Measurements from ENCODE around the gene KCTD1. TPM values are rescaled to one million over a fixed set of nuclear protein-coding genes. Genes with fewer than 3 reads are reported as not detected.

KCTD1 gene
- polyA plus RNA-seq, 3 donors, result 0.40 TPM; not detected in 2

DNA sequence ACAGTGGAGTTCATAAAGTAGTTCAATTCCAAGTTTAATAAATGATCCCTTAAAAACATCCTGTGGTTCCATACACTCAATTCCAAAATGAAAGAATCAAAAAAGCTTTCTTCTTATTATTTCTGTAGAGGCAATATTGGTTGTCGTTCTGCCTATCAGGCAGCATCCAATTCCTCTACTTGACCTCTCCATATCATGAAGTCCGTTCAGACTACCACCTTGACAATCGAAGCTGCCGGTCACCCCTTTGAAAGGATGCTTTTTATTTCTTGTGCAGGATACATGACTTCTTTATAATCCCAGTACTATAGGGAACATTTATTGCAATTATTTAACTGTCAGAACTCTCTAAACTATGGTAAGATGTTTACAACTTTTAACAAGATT, 3.3 kb upstream of the KCTD1 start:
- peaks cover 2 to 22% (median 9%) of the 10 kb centered on the region in 7 donors for H3K9me3 Mint-ChIP-seq
- Histone ChIP-seq H3K9ac (ENCODE audit: insufficient read depth, low read length, poor library complexity, severe bottlenecking) (no peak overlapping the region), H3K4me2 (replicated peaks; ENCODE audit: extremely low read depth, low read length, poor library complexity, severe bottlenecking) (no peak overlapping the region), H3K4me3 (replicated peaks in 1 of 3; ENCODE audit: low read depth in 2 of 3, low read length in 3 of 3) (no peak overlapping the region), H4K20me1 (ENCODE audit: insufficient read depth, low read length) (no peaks in the 10 kb centered on the region), H3K9me3 (replicated peaks in 1 of 2; ENCODE audit: control insufficient read depth in 1 of 2, insufficient read depth in 1 of 2, low read length in 2 of 2) (peaks cover 5 to 25% of the 10 kb centered on the region in 2 donors), H3K4me1 (ENCODE audit: control insufficient read depth in 1 of 2, insufficient read depth in 2 of 2, low read length in 2 of 2) (peaks cover 22 to 43% of the 10 kb centered on the region in 2 donors), H3K27ac (ENCODE audit: low read depth in 1 of 2, low read length in 2 of 2) (no peak overlapping the region), H3K36me3 (replicated peaks in 1 of 2; ENCODE audit: control insufficient read depth in 1 of 2, insufficient read depth in 2 of 2, low read length in 2 of 2) (no peaks in the 10 kb centered on the region), H2AFZ (ENCODE audit: insufficient read depth, low read depth, low read length, poor library complexity, severe bottlenecking) (no peak overlapping the region), H3K27me3 (ENCODE audit: control insufficient read depth in 2 of 2, insufficient read depth in 2 of 2, low read length in 2 of 2) (peaks cover 52 to 86% of the 10 kb centered on the region in 2 donors), H3K79me2 (ENCODE audit: insufficient read depth, low read length) (no peaks in the 10 kb centered on the region)
- TF ChIP-seq, protein P1, sequence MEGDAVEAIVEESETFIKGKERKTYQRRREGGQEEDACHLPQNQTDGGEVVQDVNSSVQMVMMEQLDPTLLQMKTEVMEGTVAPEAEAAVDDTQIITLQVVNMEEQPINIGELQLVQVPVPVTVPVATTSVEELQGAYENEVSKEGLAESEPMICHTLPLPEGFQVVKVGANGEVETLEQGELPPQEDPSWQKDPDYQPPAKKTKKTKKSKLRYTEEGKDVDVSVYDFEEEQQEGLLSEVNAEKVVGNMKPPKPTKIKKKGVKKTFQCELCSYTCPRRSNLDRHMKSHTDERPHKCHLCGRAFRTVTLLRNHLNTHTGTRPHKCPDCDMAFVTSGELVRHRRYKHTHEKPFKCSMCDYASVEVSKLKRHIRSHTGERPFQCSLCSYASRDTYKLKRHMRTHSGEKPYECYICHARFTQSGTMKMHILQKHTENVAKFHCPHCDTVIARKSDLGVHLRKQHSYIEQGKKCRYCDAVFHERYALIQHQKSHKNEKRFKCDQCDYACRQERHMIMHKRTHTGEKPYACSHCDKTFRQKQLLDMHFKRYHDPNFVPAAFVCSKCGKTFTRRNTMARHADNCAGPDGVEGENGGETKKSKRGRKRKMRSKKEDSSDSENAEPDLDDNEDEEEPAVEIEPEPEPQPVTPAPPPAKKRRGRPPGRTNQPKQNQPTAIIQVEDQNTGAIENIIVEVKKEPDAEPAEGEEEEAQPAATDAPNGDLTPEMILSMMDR (IDR thresholded peaks at IDR 0.05), result no peak
- H3K4me1 Mint-ChIP-seq, result peaks cover 24% of the 10 kb centered on the region
- H3K36me3 Mint-ChIP-seq, result peaks cover 6 to 13% of the 10 kb centered on the region in 2 donors
- peaks cover 58 to 84% (median 69%) of the 10 kb centered on the region in 3 donors for H3K27me3 Mint-ChIP-seq (ENCODE audit: low read depth in 3 of 3)
- peak overlapping the region in 1 of 2 donors; percentile 67 for H3K4me3 Mint-ChIP-seq
- no peak for DNase-seq
- intact Hi-C loops (cut with micrococcal nuclease), result no loop called here
- WGBS (ENCODE audit: insufficient coverage), result no CpG with 5 or more reads among the region's 4 CpGs
- no peak overlapping the region for H3K27ac Mint-ChIP-seq

DNA sequence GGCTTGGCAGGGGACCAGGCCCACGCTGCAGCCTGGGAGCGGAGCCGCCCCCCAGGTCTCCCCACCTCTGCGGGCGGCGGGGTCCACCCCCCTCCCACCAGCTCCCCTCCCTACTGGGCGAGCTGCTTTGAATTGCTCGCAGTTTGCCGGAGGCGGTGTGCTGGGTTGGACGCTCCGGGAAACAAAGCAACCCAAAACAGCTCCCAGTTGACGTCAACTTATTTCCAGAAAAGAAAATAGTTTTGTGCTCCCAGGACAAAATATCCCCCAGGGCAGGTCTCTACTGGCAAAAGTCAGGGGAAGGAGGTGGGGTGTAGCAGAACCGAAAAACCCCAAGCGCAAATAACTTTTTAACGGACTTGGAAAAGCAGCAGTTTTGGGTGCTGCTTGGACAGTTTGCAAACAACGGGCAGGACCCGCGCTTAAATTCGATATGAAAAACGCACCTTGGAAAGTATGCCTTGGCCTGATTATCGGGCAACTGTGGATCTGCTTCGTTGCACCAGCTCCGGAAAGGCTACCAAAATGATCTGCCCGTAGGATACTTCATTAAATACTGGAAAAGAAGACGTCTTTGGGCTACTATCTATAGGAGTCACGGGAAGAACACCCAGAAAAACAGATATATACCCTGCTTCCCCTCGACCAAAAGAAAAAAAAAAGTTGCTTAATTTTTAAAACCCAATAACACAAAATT, 2.8 kb upstream of the KCTD1 start:
- intact Hi-C loops (cut with micrococcal nuclease), result no loop called here
- Histone ChIP-seq H3K36me3 (replicated peaks in 1 of 2; ENCODE audit: control insufficient read depth in 1 of 2, insufficient read depth in 2 of 2, low read length in 2 of 2) (no peaks in the 10 kb centered on the region), H4K20me1 (ENCODE audit: insufficient read depth, low read length) (no peaks in the 10 kb centered on the region), H3K4me1 (ENCODE audit: control insufficient read depth in 1 of 2, insufficient read depth in 2 of 2, low read length in 2 of 2) (peaks cover 22 to 43% of the 10 kb centered on the region in 2 donors), H3K9me3 (replicated peaks in 1 of 2; ENCODE audit: control insufficient read depth in 1 of 2, insufficient read depth in 1 of 2, low read length in 2 of 2) (peaks cover 5 to 25% of the 10 kb centered on the region in 2 donors), H3K27me3 (ENCODE audit: control insufficient read depth in 2 of 2, insufficient read depth in 2 of 2, low read length in 2 of 2) (peaks cover 52 to 84% of the 10 kb centered on the region in 2 donors), H3K4me3 (replicated peaks in 1 of 3; ENCODE audit: low read depth in 2 of 3, low read length in 3 of 3) (no peak overlapping the region), H3K27ac (ENCODE audit: low read depth in 1 of 2, low read length in 2 of 2) (no peak overlapping the region), H3K9ac (ENCODE audit: insufficient read depth, low read length, poor library complexity, severe bottlenecking) (no peak overlapping the region), H2AFZ (ENCODE audit: insufficient read depth, low read depth, low read length, poor library complexity, severe bottlenecking) (no peak overlapping the region), H3K79me2 (ENCODE audit: insufficient read depth, low read length) (no peaks in the 10 kb centered on the region), H3K4me2 (replicated peaks; ENCODE audit: extremely low read depth, low read length, poor library complexity, severe bottlenecking) (no peak overlapping the region)
- H3K4me3 Mint-ChIP-seq, result peak overlapping the region in 1 of 2 donors; percentile 67
- H3K27me3 Mint-ChIP-seq (ENCODE audit: low read depth in 3 of 3), result peaks cover 57 to 83% (median 70%) of the 10 kb centered on the region in 3 donors
- peaks cover 8 to 13% of the 10 kb centered on the region in 2 donors for H3K36me3 Mint-ChIP-seq
- H3K27ac Mint-ChIP-seq, result no peak overlapping the region
- H3K9me3 Mint-ChIP-seq, result peaks cover 2 to 22% (median 9%) of the 10 kb centered on the region in 7 donors
- DNase-seq, result no peak
- TF ChIP-seq, protein P1 (IDR thresholded peaks at IDR 0.05), result no peak
- peaks cover 26% of the 10 kb centered on the region for H3K4me1 Mint-ChIP-seq
- WGBS (ENCODE audit: insufficient coverage), result 3% methylated on average over 22 of the region's 28 CpGs

Data from CD14-positive monocyte (primary cell).